HUDEP-2 (cell line): Measurements from ENCODE around the gene DHRS4L2.
A peak's percentile ranks its signal among the peaks of the same experiment; 100 is the strongest.
"Not testable (repeated sequence)": the region's sequence is repeated elsewhere in the genome, so short reads cannot be mapped to it uniquely, and the experiment has no call there.

ENCODE experiments used
- DNase-seq, 76 experiments: peaks; one replicate each; lab custom pipeline; 2025; ENCODE audit not compliant: unreplicated experiment in 76 of 76; lab: John Stamatoyannopoulos, UW

Gene DHRS4L2

DNA sequence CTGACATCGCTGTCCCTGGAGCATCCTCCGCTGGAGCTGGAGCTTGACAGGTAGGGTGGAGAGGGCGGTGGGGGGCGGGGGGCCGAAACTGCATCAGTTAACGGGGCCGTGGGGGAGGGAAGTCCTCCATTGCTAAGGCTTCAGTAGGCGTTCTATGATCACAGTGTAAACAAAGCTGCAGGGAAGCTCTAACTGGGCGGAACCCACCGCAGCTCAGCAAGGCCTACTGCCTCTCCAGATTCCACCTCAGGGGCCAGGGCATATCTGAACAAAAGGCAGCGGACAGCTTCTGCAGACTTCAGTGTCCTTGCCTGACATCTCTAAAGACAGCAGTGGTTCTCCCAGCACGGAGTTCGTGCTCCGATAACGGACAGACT is 18.5 kb upstream of the DHRS4L2 start:
- not testable (repeated sequence) for DNase-seq

GRCh38 chr14:23973178-23973577 is 15.6 kb upstream of the DHRS4L2 start:
- peak in 10 of 76 experiments; percentile 6 to 28 (median 18) for DNase-seq

DNA sequence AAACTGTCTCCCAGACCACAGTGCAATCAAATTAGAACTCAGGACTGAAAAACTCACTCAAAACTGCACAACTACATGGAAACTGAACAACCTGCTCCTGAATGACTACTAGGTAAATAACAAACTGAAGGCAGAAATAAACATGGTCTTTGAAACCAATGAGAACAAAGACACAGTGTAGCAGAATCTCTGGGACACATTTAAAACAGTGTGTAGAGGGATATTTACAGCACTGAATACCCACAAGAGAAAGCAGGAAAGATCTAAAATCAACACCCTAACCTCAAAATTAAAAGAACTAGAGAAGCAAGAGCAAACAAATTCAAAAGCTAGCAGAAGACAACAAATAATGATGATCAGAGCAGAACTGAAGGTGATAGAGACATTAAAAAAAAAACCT is 14.7 kb upstream of the DHRS4L2 start:
- DNase-seq, result not testable (repeated sequence)

GRCh38 chr14:23977208-23977607 is 11.5 kb upstream of the DHRS4L2 start:
- DNase-seq, result peak in 3 of 76 experiments; percentile 3 to 20 (median 15)

DNA sequence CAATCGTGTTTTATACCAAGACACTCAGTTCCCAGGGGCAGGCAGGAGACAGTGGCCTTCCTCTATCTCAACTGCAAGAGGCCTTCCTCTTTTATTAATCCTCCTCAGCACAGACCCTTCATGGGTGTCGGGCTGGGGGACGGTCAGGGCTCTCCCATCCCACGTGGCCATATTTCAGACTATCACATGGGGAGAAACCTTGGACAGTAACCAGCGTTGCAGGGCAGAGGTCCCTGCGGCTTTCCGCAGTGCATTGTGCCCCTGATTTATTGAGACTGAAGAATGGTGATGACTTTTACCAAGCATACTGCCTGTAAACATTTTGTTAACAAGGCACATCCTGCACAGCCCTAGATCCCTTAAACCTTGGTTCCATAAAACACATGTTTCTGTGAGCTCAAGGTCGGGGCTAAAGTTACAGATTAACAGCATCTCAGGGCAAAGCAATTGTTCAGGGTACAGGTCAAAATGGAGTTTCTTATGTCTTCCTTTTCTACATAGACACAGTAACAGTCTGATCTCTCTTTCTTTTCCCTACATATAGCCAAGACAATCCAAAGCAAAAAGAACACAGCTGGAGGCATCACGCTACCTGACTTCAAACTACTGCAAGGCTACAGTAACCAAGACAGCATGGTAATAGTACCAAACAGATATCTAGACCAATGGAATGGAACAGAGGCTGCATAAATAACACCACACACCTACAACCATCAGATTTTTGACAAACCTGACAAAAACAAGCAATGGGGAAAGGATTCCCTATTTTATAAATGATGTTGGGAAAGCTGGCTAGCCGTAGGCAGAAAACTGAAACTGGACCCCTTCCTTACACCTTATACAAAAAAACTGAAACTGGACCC is 6.5 kb upstream of the DHRS4L2 start:
- not testable (repeated sequence) for DNase-seq

DNA sequence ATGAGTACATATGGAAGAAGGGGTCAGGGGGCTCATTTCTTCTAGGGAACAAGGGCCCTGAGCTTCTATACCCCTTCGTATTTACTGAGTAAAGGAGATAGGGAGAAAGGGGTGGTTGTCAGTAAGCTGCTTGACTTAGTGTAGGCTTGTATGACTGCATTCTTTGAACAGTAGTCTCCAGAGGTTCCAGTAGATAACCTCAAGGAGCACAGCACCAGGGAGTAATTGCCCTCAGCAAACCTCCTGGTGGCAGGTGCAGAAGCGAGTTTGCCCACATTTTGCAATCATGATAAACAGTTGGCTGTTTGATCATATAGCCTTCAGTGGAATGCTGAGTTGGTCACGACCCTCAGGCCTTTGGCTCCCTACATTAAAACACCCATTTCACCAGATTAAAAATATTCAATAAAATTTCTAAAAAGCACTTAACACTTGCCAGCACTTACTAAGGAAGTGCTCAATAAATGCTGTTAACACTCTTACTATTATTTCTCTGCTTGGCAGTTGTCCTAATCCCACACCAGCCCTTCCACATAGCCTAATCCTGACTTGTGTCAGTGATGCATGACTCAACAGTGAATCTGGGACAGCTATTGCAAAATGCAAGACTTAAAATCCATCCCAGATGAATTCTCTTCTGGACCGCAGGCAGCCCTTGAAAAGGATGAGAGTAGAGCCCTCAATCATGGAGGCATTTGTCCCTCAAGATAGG is 3.7 kb upstream of the DHRS4L2 start:
- peak in 1 of 76 experiments; percentile 9 for DNase-seq

DNA sequence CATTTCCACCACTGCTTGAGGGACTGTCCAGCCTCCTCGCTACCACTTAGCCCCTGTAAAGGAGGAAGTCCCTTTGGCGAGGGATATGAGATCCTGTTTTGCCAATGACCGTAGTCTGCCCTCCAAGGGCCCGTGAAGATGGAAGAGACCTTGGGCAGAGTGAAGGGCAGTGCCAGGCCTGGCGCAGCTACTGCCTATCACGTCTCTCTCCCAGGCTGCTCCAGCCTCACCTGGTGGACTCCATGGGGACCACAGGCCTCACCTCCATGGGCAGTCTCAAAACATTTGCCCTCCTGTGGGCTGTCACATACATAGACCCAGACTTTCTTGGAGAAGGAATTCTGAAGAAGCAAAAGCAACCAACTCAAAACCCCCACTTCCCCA is 514 bp upstream of the DHRS4L2 start:
- not testable (repeated sequence) for DNase-seq

DNA sequence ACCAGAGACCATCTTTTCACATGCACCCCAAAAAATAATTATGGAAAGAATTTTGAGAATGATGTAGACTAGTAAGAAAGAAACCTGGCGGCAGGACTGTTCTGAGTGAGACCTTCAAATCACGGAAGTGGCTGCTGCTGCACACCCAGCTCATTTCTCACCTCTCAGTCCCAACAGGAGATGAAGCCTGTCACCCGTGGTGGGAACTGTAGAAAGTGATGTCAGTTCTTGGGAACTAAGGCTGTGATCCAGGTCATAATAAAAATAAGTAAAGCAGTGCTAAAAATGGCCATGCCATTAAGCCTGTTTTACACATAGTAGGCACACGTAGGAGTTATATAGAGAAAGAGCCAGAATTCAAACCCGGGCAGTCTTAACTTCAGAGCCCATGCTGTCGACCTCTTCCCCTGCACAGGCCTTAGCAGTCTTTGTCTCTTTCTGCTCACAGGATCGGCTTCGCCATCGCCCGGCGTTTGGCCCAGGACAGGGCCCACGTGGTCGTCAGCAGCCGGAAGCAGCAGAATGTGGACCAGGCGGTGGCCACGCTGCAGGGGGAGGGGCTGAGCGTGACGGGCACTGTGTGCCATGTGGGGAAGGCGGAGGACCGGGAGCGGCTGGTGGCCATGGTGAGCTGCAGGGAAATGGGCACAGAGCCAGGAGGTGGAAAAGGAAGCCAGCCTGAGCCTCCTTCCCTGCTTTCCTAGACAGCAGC is 1.2 kb downstream of the DHRS4L2 start:
- DNase-seq, result not testable (repeated sequence)

DNA sequence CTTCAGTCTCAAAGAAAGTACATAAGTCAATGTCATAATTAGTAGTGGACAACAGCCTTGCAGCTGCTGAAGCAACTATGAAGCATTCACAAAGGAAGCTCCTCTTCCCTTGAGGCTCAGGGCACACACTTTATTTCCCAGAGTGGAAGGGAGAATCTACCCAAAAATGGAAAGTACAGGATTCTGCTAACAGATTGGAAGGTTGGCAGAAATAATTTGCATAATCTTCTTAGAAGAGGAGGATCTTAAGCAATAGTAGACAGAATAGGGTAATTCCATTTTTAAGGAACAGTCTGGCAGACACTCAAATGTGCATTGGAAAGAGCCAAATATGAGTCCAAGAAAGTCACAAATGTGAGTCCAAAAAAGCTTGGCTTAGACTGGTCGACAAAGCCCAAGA is 2.2 kb downstream of the DHRS4L2 start:
- DNase-seq, result not testable (repeated sequence)

DNA sequence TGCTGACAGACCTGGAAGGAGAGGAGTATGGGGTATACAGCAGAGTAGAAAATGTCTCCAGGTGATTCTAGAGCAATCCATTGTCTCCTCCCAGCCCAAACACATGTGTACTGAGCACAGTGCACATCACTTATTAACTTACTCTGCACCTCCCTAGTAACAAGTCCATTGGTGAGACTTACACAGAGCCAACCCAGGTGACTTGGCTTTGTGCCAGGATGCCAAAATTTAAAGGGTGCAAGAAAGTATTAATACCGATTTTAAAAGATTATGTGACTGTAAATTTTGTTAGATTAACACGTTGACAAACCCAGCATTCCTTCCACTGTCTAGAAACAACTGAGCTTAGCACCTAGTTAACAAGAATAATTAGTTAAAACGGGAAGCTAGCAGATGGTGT is 4.3 kb downstream of the DHRS4L2 start:
- not testable (repeated sequence) for DNase-seq

GRCh38 chr14:23996009-23996408 is 7.3 kb downstream of the DHRS4L2 start:
- DNase-seq, result not testable (repeated sequence)

DNA sequence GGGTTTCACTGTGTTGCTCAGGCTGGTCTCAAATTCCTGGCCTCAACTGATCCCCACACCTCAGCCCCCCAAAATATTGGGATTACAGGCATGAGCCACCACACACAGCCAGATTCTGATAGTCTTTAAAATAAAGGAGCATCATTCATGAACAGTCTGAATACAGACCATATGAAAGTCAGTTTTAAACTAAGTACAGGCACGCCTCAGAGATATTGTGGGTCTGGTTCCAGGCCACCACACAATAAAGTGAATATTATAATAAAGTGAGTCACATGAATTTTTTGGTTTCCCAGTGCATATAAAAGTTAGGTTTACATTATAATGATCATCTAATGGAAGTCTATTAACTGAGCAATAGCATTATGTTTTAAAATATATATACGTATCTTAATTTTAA is 8.1 kb downstream of the DHRS4L2 start:
- not testable (repeated sequence) for DNase-seq

DNA sequence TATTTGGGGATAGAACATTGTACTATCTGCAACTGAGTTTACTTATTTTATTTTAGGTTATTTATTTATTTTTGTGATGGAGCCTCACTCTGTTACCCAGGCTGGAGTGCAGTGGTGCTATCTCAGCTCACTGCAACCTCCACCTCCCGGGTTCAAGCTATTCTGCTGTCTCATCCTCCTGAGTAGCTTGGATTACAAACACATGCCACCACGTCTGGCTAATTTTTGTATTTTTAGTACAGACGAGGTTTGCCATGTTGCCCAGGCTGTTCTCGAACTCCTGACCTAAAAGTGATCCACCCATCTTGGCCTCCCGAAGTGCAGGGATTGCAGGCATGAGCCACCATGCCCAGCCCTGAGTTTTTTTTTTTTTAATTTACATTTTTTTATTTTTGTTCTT is 10.9 kb downstream of the DHRS4L2 start:
- not testable (repeated sequence) for DNase-seq

GRCh38 chr14:24001078-24001477 is 12.3 kb downstream of the DHRS4L2 start:
- DNase-seq, result not testable (repeated sequence)

- not testable (repeated sequence) for DNase-seq
These were observed 12.9 kb downstream of the DHRS4L2 start for GRCh38 chr14:24001679-24002078.

GRCh38 chr14:24006471-24006816 is 17.7 kb downstream of the DHRS4L2 start:
- DNase-seq, result not testable (repeated sequence)

DNA sequence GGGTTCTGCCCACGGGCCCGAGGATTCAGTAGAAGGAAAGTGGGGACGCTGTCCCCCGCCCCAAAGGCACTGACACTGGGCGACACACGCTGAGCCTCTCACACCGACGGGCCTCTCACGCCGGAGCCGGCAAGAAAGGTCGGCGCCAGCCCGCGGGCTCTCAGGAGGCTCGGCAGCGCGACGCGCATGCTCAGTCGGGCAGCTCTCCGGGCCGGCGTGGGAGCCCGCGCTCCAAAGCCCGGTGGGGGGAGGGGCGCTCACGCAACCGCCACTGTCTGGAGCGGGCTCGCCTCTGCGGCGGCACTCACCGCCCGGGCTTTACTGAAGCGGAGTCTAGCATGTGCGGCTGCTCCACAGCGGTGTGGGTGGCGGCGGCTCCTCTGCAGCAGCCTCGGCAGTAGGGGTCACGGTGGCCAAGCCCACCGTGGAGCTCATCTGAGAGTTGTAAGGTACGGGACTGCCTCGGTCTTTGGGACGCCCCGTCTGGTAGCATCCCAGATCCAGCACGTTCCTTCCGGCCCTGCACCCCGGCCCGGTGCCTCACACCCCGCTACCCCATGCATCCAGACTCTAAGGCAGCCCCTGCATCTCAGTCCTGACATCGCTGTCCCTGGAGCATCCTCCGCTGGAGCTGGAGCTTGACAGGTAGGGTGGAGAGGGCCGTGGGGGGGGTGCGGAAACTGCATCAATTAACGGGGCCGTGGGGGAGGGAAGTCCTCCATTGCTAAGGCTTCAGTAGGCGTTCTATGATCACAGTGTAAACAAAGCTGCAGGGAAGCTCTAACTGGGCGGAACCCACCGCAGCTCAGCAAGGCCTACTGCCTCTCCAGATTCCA is 18.3 kb downstream of the DHRS4L2 start:
- DNase-seq, result peak in 46 of 76 experiments; percentile 3 to 60 (median 36)

DNA sequence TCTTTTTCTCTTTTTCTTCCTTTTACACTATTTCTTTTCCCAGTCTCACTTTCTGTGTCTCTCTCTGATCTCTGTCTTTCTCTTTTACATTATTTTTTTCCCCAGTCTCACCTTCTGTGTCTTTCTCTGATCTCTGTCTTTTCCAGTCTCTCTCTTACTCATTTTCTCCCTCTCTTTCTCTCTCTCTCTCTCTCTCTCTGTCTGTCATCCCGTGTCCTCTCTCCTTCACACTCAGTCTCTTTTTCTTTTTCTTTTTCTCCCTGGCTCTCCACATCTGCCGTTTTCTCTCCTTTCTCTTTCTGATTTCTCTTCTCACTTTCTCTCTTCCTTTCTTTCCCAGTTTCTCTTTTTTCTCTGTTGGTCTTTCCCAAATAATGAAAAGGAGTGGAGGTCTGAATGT is 22.3 kb downstream of the DHRS4L2 start:
- no peak for DNase-seq

GRCh38 chr14:24012726-24013273 is 24.1 kb downstream of the DHRS4L2 start:
- not testable (repeated sequence) for DNase-seq
